Stomach smooth muscle (tissue), 2 donors: ENCODE results near the gene MVB12A.

Source experiments
- H3K27ac ChIP-seq: one replicate; pipeline ENCODE4 v1.7.0; 2013; ENCODE audit warnings: mild to moderate bottlenecking, low read length, inconsistent platforms
- H3K27me3 ChIP-seq, 2 donors: one replicate each; pipeline ENCODE4 v1.7.0; 2013; ENCODE audit warnings: low read length in 2 of 2; ENCODE audit not compliant: insufficient read depth in 2 of 2, control insufficient read depth in 1 of 2
- H3K36me3 ChIP-seq, 2 donors: one replicate each; pipeline ENCODE4 v1.7.0; 2013; ENCODE audit warnings: low read length in 2 of 2; ENCODE audit not compliant: control insufficient read depth in 2 of 2, insufficient read depth in 2 of 2
- H3K4me1 ChIP-seq: one replicate; pipeline ENCODE4 v1.7.0; 2013; ENCODE audit warnings: low read length; ENCODE audit not compliant: control insufficient read depth, insufficient read depth
- H3K4me3 ChIP-seq, 2 donors: one replicate each; pipeline ENCODE4 v1.7.0; 2013; ENCODE audit warnings: low read length in 2 of 2
- H3K9ac ChIP-seq, 2 donors: one replicate each; pipeline ENCODE4 v1.7.0; 2013; ENCODE audit warnings: low read length in 2 of 2, mild to moderate bottlenecking in 1 of 2
- H3K9me3 ChIP-seq, 2 donors: one replicate each; pipeline ENCODE4 v1.7.0; 2013; ENCODE audit warnings: low read length in 2 of 2; ENCODE audit not compliant: control insufficient read depth in 2 of 2
- donor health status: healthy.
- donor health status: Pancreatic carcinoma.

Gene MVB12A

GRCh38 chr19:17460372-17461230 lies 40.8 kb downstream of the MVB12A start, which contains the start of gene NXNL1:
NXNL1 (minus strand) TSS chr19:17460926; CDS start chr19:17460869, 57 bp downstream.
- Histone ChIP-seq H3K27me3 (peaks cover 24 to 26% of the 10 kb centered on the region in 2 donors), H3K4me3 (no peak within 1 kb of the TSS), H3K9ac (no peak within 1 kb of the TSS)

GRCh38 chr19:17466487-17466850 lies 46.6 kb downstream of the MVB12A start:
- peaks cover 30% of the 10 kb centered on the region for H3K4me1 ChIP-seq
- no peak overlapping the region for H3K4me3 ChIP-seq
- H3K9ac ChIP-seq = no peak overlapping the region
- no peaks in the 10 kb centered on the region for H3K36me3 ChIP-seq
- no peaks in the 10 kb centered on the region for H3K9me3 ChIP-seq
- peaks cover 0 to under 1% of the 10 kb centered on the region in 2 donors for H3K27me3 ChIP-seq
- no peak overlapping the region for H3K27ac ChIP-seq

More at GRCh38 chr19:17460372-17461230, 40.8 kb downstream of the MVB12A start, which contains the start of gene NXNL1:
- Histone ChIP-seq H3K9me3 (no peaks in the 10 kb centered on the region), H3K4me1 (no peaks in the 10 kb centered on the region), H3K36me3 (no peaks in the 10 kb centered on the region), H3K27ac (no peak within 1 kb of the TSS)

DNA sequence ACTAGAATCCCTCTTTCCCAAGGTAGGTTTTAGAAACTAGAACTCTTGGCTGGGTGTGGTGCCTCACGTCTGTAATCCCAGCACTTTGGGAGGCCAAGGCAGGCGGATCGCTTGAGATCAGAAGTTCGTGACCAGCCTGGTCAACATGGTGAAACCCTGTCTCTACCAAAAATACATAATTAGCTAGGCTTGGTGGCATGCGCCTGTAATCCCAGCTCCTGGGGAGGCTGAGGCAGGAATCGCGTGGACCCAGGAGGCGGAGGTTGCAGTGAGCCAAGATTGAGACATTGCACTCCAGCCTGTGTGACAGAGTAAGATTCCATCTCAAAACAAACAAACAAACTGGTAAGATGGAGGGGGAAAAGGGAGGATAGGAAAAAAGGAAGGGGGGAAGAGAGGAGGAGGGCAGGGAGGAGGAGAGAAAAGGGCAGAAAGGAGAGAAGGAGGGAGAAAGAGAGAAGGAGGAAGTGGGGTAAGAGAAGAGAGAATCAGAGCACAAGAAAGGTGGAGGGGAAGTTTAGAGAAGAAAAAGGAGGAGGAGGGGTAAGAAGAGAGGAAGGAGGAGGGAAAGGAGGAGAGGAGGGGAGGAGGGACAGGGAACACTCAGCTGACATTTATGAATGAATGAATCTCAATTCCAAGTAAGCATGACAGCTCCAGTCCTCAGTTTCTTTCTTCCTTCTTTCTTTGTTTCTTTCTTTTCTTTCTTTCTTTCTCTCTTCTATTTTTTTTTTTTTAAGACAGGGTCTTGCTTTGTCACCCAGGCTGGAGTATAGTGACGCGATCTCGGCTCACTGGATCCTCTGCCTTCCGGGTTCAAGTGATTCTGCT lies 47.8 kb downstream of the MVB12A start:
- H3K9ac ChIP-seq = peak overlapping the region; percentile 21 to 70
- H3K36me3 ChIP-seq = no peaks in the 10 kb centered on the region
- H3K27ac ChIP-seq = peak overlapping the region; percentile 83
- H3K9me3 ChIP-seq = no peaks in the 10 kb centered on the region
- peaks cover 31% of the 10 kb centered on the region for H3K4me1 ChIP-seq
- no peaks in the 10 kb centered on the region for H3K27me3 ChIP-seq
- no peak overlapping the region for H3K4me3 ChIP-seq

GRCh38 chr19:17468302-17469091 lies 48.6 kb downstream of the MVB12A start:
- H3K27ac ChIP-seq = peak overlapping the region; percentile 83
- H3K9ac ChIP-seq = peak overlapping the region; percentile 66 to 70
- peaks cover 0 to 2% of the 10 kb centered on the region in 2 donors for H3K36me3 ChIP-seq
- H3K4me1 ChIP-seq = peaks cover 31% of the 10 kb centered on the region
- no peaks in the 10 kb centered on the region for H3K9me3 ChIP-seq
- no peaks in the 10 kb centered on the region for H3K27me3 ChIP-seq
- H3K4me3 ChIP-seq = peak overlapping the region; percentile 73 to 85

- H3K4me1 ChIP-seq = peaks cover 31% of the 10 kb centered on the region
- H3K36me3 ChIP-seq = peaks cover 0 to 2% of the 10 kb centered on the region in 2 donors
- peak overlapping the region; percentile 66 to 70 for H3K9ac ChIP-seq
- no peaks in the 10 kb centered on the region for H3K9me3 ChIP-seq
- H3K27ac ChIP-seq = peak overlapping the region; percentile 83
- H3K4me3 ChIP-seq = peak overlapping the region; percentile 73 to 85
- no peaks in the 10 kb centered on the region for H3K27me3 ChIP-seq
Measured at GRCh38 chr19:17469092-17469480, 49.2 kb downstream of the MVB12A start.

- Histone ChIP-seq H3K4me1 (peaks cover 31% of the 10 kb centered on the region), H3K27ac (peak overlapping the region; percentile 83)
Measured at GRCh38 chr19:17469481-17470067, 49.7 kb downstream of the MVB12A start.

GRCh38 chr19:17470068-17470841 lies 50.4 kb downstream of the MVB12A start, which contains the start of gene SLC27A1:
SLC27A1 (plus strand) TSS chr19:17470524; CDS start chr19:17470541, 17 bp downstream.
- H3K27ac ChIP-seq = peak within 1 kb of the TSS; percentile 83
- H3K9me3 ChIP-seq = no peaks in the 10 kb centered on the region
- H3K27me3 ChIP-seq = no peaks in the 10 kb centered on the region
- peaks cover 0 to 4% of the 10 kb centered on the region in 2 donors for H3K36me3 ChIP-seq
- H3K4me1 ChIP-seq = peaks cover 34% of the 10 kb centered on the region
- H3K9ac ChIP-seq = peak within 1 kb of the TSS; percentile 66 to 70
- peak within 1 kb of the TSS; percentile 75 to 85 for H3K4me3 ChIP-seq

More at GRCh38 chr19:17469481-17470067, 49.7 kb downstream of the MVB12A start:
- H3K9ac ChIP-seq = peak overlapping the region; percentile 66 to 70
- no peaks in the 10 kb centered on the region for H3K9me3 ChIP-seq
- H3K4me3 ChIP-seq = peak overlapping the region; percentile 73 to 85
- H3K27me3 ChIP-seq = no peaks in the 10 kb centered on the region
- peaks cover 0 to 4% of the 10 kb centered on the region in 2 donors for H3K36me3 ChIP-seq

DNA sequence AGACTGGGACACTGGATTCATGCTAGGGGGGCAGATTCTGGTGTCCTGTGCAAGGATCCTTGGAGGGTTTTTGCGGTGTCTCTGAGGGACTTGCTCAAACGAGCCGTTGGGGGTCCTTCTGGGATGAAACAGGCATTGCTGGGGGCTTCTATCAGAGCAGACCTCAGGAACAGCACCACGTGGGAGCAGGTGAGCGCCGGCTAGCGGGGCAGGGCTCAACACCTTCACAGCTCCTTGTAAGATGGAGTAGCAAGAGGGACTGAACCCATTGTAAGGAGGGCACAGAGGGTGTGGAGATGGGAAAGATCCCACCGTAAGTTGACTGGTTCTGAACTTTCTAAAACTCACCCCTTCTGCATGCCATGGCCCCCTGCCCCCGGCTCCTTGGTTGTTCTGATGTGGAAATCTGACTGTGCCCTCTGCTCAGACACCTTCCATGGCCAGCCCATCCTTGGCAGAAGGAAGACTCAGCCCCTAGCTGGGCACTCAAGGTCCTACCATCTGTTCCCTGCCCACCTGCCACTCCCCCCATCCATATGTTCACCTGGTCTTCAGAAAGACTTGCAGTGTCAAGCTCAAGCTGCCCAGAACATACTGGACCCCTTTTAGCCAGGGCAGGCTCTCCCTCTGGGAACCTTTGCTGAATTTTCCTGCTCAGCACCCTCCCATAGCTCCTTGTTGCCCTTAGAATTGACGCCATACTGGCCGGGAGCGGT lies 51.7 kb downstream of the MVB12A start:
- Histone ChIP-seq H3K9ac (peak overlapping the region; percentile 60 to 64), H3K4me1 (peaks cover 38% of the 10 kb centered on the region), H3K9me3 (no peaks in the 10 kb centered on the region), H3K27me3 (no peaks in the 10 kb centered on the region), H3K36me3 (peaks cover 0 to 4% of the 10 kb centered on the region in 2 donors), H3K4me3 (peak overlapping the region in 1 of 2 donors; percentile 85), H3K27ac (no peak overlapping the region)

DNA sequence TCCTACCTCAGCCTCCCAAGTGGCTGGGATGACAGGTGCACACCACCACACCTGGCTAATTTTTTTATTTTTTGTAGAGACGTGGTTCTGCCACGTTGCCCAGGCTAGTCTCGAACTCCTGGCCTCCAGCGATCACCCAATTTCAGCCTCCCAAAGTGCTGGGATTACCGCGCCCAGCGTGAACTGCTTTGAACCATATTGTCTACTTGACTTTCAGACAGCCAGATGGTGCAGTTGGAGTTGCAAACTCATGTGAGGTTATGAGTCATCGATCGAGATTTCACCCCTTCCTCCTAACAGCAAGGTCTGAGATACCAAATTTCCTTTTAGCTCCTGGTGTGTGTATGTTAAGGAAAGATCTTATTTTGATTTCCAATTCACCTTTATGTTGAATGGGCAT lies 53.2 kb downstream of the MVB12A start:
- Histone ChIP-seq H3K4me1 (peaks cover 35% of the 10 kb centered on the region), H3K4me3 (no peak overlapping the region), H3K27ac (no peak overlapping the region), H3K9me3 (no peaks in the 10 kb centered on the region), H3K9ac (no peak overlapping the region), H3K36me3 (peaks cover 0 to 4% of the 10 kb centered on the region in 2 donors), H3K27me3 (no peaks in the 10 kb centered on the region)
